ENCODE measurements around the gene LAPTM5.

Gene LAPTM5

GRCh38 chr1:30780409-30780808, 22.8 kb upstream of the LAPTM5 start:
- no peak overlapping the region for H3K4me3 ChIP-seq (ENCODE audit: low read depth, low read length)
- no peak for DNase-seq (ENCODE audit: low read depth)
- no peak for TF ChIP-seq CTCF (IDR thresholded peaks at IDR 0.05; ENCODE audit: insufficient read depth, low read depth, low read length, missing control alignments)

DNA sequence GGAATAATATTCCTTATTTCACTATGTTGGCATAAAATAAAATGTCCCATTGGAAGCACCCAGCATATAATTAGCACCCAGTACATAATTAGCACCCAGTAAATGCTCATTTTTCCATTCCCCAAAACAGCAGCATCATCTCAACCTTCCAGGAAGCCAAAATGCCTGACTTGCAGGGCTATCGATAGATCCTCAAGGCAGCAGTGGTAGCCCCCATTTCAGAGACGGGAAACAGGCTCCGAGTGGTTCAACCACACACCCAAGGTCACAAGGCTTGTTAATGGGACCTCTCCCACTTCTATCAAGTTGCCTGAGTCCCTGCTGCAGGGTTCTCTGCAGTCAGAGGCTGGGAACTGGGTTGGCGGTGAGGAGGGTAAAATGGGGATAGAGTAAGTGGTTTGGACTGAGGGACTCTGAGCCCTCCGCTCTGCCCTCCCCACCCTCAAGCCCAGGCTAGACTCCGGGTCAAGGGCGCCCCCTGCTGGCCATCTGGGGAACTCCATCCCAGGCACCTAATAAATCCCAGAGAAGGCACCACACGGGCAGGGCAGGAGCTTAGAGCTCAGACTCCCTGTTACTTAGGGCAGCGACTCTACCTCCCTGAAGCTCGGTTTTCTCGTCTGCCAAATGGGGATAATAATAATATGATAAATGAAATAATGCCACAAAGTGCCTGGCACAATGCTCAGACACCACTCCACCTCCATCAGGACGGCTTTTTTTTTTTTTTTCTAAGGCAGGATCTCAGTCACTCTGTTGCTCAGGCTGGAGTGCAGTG, 21.9 kb upstream of the LAPTM5 start:
- H3K4me3 ChIP-seq (ENCODE audit: low read depth, low read length) = no peak overlapping the region
- peak; percentile 92 for TF ChIP-seq CTCF (IDR thresholded peaks at IDR 0.05; ENCODE audit: insufficient read depth, low read depth, low read length, missing control alignments)
- DNase-seq (ENCODE audit: low read depth) = peak; percentile 89

- H3K4me3 ChIP-seq (ENCODE audit: low read depth, low read length) = no peak overlapping the region
- no peak for DNase-seq (ENCODE audit: low read depth)
- TF ChIP-seq CTCF (IDR thresholded peaks at IDR 0.05; ENCODE audit: insufficient read depth, low read depth, low read length, missing control alignments) = no peak
These were observed 21.4 kb upstream of the LAPTM5 start for GRCh38 chr1:30778979-30779293.

- DNase-seq (ENCODE audit: low read depth) = peak; percentile 39
- no peak for TF ChIP-seq CTCF (IDR thresholded peaks at IDR 0.05; ENCODE audit: insufficient read depth, low read depth, low read length, missing control alignments)
- no peak overlapping the region for H3K4me3 ChIP-seq (ENCODE audit: low read depth, low read length)
These were observed 20.8 kb upstream of the LAPTM5 start for GRCh38 chr1:30778154-30778978.

GRCh38 chr1:30777904-30778153, 20.3 kb upstream of the LAPTM5 start:
- H3K4me3 ChIP-seq (ENCODE audit: low read depth, low read length) = no peak overlapping the region
- TF ChIP-seq CTCF (IDR thresholded peaks at IDR 0.05; ENCODE audit: insufficient read depth, low read depth, low read length, missing control alignments) = no peak
- no peak for DNase-seq (ENCODE audit: low read depth)

DNA sequence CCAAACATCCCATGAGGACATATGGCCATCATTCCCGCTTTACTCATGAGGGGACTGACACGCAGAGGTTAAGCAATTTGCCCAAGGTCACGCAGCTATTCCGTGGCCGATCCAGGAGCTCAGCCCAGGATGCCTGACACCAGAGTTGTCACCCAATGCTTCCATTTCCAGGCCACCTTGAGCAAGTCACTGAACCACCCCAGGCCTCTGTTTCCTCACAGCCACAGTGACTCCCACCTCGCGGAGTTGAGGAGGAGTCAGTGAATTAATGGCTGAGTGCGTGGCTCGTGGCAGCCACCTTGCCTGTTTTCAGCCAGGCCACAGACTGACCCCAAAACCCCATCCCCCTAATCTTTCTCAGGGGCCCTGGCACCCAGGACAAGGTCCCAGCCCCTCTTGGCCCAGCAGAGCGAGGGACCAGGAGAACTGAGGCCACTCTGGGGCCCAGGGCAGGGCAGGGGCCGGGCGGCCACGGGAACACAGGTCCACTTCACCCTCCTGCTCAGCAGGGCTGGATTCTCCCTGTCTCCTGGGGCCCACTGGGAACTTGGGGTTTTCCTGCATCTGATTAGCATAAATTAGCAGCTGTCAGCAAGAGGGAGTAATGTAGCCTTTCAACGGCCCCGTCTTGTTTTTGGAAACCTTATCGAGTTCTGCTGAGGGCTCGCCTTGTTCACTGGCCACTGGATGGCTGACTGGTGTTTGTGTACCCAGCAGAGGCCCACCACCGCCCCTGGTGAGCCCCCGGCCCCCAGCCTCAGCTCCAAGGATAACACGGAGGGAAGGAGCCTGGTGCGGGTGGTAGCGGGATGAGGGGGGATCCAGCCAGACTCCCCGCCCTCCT, 19.7 kb upstream of the LAPTM5 start:
- TF ChIP-seq CTCF (IDR thresholded peaks at IDR 0.05; ENCODE audit: insufficient read depth, low read depth, low read length, missing control alignments) = no peak

More for the DNA sequence above, 19.7 kb upstream of the LAPTM5 start:
- no peak for DNase-seq (ENCODE audit: low read depth)
- no peak overlapping the region for H3K4me3 ChIP-seq (ENCODE audit: low read depth, low read length)

Data from GM12865 (cell line).